Globus pallidus (tissue), 1 donor: Measurements from ENCODE around the gene RUBCN.
"Not testable (repeated sequence)": the region's sequence is repeated elsewhere in the genome, so short reads cannot be mapped to it uniquely, and the experiment has no call there.

Experiments used
- DNase-seq: peaks from one replicate; pipeline ENCODE4 v3.0.0-alpha.2; 2015; ENCODE audit warnings: low spot score

Gene RUBCN

DNA sequence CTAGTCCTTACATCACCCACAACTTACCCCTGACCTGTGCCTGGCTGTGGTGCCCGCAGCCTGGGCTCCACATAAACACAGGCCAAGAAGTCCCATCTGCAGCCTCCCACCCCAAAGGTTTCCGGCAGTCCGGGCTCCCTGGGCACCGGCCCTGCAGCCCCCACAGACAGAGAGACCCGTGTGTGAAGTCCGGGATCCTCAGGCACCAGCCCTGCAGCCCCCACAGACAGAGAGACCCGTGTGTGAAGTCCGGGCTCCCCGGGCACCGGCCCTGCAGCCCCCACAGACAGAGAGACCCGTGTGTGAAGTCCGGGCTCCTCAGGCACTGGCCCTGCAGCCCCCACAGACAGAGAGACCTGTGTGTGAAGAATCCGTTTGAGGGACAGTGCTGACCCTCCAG is 78.0 kb downstream of the RUBCN start:
- not testable (repeated sequence) for DNase-seq

DNA sequence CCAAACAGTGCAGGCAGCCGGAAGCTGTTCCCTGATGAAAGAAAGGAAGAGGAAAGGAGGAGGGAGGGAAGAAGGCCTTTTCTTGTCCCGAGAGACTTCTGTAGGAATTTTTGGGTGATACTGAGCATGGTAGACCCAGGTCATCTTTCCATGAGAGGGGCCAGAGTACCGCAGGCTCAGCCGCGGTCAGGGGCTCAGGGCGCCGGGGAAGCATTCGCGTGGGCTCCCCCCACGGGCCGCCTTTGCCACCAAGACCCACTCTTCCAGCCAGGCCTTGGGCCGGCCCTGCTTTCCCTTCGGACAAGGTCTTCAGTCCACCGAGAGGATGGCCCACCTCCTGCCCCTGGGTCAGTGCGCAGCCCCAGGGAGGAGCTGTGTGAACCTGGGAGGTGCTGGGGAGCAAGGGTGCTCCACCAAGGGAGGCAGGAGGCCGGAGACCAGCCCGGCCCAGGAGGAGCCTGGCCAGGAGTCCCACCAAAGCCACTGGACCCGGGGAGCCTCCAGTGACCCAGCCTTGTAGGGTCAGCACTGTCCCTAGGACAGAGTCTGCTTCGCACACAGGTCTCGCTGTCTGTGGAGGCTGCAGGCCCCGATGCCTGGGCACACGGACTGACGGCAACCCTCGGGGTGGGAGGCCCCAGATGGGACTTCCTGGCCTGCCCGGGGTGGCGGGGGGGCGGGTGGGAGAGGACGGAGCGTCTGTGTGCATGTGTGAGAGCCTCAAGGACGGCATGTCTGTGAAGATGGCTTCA is 79.0 kb downstream of the RUBCN start:
- not testable (repeated sequence) for DNase-seq

DNA sequence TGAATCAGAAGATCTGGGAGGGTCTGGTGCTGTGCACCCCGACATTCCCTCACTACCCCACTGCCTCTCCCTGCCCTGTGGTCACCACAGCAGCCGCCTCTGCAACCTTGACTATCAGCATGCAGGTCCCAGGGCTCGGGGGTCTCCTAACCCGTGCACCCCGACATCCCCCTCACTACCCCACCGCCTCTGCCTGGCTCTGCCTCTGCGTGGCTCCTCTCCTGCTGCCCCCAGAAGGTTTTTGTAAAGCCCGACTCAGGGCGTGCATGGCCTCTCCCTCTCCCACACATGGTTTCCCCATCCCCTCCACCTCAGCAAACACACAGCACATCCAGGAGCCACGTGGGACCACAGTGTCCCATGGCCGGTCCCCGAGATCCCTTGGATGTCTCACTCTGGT is 79.7 kb downstream of the RUBCN start:
- not testable (repeated sequence) for DNase-seq

DNA sequence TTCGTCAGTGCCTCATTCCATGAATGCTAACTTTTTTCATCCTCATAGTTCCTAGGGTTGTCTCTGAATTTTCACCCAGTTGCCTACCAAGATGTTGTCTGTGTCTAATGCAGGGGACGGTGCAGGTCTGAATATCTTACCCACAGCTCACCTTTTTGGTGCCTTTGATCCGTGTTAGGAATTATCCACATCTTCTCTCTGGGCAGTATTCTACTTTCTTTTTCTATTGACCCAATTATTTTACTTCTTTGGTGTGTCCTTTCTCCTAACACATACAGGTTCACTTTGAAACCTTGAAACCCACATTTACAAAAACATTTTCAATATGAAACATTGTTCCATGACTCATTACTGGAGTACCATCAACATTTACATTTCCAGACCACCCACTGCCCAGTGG is 80.6 kb downstream of the RUBCN start:
- DNase-seq = not testable (repeated sequence)

DNA sequence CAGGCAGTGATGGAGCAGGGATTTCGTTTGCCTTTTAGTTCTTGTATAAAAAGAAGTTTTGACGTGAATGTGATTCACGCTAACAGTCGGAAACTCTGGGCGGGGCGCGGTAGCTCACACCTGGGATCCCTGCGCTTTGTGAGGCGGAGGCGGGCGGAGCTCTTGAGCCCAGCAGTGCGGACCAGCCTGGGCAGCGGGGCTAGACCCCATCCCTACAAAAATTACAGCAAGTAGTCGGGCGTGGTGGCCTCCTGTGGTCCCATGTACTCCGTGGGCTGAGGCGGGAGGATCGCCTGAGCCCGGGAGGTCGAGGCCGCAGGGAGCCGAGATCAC is 81.7 kb downstream of the RUBCN start:
- DNase-seq = not testable (repeated sequence)

DNA sequence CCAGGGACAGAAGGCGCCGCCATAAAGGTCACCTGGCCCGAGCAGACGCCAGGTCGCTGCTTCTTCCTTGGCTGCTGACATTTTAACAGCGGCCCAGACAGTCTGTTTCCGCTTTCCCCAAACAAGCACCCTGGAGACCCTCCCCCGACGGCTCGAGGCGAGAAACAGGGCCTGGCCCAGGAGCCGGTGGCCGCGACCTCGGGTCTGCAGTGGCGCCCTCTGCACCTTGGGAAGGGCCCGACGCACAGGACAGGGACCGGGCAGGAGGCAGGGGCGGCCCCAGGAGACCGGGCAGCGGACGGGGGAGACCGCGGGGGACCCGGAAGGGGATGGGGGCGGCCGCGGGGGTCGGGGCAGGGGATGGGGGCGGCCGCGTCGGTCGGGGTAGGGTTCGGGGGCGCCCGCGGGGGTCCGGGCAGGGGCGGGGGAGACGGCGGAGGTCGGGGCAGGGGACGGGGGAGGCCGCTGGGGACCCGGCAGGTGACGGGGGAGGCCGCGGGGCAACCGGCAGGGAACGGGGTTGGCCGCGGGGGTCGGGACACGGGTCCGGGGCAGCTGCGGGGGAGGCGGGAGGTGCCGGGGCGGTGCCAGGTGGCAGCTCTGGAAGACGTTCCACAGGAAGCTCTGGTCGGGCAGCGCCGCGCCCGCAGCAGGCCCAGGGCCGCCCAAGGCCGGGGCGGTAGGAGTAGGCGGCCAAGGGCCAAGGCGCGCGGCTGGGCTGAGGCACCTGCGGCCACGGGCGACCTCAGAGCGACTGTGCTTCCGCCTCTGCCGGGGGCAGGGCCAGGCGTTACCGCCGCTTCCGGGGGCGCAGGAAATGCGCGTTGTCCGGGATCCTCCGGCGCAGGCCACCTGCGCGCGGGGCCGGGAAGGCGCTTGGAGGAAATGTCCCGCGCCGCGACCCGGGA is 82.4 kb downstream of the RUBCN start:
- DNase-seq = not testable (repeated sequence)

DNA sequence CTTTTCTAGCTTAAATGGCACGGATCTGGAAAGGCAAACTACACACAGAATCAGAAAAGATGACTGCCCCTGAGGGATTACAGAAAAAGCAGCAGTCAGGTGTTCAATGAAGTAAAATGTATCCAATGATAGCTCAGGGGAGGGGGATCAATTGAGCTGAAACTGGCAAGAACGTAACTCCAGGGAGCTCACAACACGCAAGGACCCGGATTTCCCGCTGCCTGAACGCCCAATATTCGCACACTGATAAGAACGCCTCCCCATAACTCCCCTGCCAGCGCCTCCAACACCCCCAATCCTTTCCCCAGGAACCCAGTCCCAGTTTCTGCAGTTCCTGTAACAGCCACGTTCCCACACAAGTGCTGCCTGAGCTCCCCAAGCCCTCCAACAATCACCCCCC is 83.8 kb downstream of the RUBCN start:
- DNase-seq = not testable (repeated sequence)

DNA sequence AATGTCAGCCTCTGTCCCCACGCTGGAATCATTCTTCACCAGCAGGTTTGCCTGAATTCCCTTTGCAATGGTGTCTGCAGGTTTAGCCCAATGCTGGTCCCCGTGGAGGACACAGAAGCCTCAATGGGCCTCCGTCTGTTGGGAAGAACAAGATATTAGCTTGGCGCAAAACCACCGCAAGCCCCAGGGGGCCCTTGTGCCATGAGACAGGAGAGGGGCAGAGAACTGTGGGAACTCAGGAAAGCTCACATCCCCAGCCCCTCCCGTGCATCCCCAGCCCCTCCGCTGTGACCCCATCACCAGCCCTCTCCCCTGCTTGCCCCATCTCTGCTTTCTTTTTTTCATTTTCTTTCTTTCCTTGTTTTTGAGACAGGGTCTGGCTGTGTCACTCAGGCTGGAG is 89.1 kb downstream of the RUBCN start:
- DNase-seq = not testable (repeated sequence)

DNA sequence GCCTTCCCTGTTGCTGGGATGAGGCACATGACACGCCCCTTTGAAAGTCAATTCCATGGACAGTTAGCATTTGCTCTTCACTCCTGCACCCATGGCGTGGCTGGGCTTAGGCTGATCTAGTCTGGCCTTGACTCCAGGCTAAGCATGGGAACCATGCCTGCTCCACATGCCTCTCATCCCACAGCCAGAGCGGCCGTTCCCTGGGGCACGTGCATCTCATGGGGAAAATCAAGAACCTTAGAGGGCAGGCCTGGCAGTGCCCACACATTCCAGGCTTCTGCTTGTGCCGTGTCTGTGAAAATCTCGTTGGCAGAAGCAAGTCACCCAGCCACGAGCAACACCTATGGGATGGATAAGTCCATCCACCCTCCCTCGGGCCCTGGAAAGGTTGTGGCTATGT is 89.5 kb downstream of the RUBCN start:
- not testable (repeated sequence) for DNase-seq

DNA sequence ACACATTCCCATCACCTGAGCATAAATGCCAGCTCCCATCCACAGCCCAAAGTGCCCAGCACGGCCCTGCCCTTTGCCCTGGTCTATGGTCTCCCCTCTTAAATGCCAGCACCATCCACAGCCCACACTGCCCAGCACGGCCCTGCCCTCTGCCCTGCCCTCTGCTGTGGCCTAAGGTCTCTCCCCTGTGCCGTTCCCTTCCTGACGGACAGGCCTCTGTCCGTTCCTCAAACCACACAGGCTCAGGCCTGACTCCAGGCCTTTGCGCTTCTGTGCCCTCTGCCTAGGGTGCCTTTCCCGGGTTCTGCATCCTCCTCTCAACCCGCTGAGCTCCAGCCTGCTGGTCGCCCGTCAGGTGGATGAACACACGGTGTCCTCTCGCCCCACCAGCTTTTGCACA is 90.4 kb downstream of the RUBCN start:
- not testable (repeated sequence) for DNase-seq

DNA sequence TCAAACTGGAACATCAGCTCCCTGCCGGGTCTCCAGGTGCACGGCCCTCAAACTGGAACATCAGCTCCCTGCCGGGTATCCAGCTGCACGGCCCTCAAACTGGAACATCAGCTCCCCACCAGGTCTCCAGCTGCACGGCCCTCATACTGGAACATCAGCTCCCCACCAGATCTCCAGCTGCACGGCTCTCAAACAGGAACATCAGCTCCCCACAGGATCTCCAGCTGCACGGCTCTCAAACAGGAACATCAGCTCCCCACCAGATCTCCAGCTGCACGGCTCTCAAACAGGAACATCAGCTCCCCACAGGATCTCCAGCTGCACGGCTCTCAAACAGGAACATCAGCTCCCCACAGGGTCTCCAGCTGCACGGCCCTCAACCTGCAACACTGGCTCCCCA is 99.1 kb downstream of the RUBCN start:
- not testable (repeated sequence) for DNase-seq

DNA sequence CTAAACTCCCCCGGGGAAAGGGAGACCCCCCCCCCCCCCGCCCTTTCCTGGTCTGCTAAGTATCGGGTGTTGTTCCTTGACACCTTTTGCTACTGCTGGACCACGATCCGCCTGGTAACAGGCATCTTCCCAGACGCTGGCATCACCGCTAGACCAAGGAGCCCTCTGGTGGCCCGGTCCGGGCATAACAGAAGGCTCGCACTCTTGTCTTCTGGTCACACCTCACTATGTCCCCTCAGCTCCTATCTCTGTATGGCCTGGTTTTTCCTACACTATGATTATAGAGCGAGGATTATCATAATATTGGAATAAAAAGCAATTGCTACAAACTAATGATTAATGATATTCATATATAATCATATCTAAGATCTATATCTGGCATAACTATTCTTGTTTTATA is 104.7 kb downstream of the RUBCN start:
- not testable (repeated sequence) for DNase-seq

DNA sequence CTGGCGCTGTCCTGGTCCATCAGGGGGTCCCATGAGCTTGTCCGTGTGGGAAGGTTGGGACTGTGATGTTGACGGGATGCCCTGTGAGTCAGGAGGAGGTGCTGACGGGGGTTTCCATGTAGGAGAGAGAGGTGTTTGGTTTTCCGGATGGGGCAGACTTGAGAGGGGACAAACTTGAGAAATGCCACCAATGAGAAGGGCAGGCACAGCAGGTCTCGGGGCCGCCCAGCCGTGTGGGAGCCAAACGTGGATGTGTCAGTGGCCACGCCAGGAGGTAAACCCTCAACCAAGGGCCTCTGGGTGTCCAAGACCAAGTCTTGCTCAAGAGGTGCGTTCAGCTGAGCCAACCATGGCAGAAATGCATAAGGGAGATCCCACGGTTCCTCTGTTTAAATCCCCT is 105.9 kb downstream of the RUBCN start:
- DNase-seq = not testable (repeated sequence)

DNA sequence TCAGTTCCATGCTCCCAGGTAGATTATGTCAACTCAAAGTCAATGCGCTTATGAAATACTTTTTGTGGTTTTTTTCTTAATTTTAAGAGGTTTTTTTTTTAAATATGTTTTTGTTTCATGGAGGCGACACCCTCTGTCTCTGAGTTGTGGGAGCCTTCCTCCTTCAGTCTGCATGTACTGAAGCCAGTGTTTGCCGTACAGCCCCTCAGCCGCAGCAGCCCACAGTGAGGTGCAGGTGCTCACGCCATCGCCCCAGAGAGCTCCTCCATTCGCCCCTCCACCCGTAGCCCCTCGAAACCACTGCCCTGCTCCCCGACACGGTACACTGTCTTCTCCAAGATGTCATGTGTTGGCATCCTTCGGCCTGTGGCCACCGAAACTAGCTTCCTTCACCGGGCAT is 107.4 kb downstream of the RUBCN start:
- DNase-seq = not testable (repeated sequence)

DNA sequence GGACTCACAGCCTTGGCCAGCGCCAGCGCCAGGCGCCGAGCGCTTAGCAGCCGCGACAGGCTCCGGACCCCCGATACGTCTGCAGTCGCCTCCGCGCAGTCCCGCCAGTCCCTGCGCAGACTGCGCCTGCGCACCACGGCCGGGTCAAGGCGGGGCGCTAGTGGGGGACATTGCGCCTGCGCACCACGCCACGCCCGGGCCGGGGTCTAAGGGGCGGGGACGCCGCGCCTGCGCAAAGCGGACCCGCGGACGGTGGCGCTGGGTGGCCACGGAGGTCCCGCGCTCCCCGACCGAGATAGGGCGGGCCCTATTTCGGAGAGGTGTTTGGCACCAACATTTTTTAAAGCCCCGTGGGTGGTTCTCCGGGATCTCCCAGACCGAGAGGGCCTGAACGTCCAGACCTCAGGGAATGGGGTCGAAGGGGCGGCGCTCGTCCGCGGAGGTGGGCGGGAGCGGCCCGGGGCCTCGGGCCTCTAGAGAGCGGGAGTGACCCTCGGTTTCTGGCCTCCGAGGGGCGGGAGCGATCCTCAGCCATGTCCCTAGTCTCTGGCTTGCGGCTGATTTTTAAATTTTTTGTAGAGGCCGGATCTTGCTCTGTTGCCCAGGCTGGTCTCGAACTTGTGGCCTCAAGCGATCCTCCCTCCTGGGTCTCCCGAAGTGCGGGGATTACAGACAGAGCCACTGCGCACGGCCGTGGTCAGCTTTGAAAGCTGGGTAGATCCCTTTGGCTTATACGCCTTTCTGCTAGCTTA is 108.8 kb downstream of the RUBCN start:
- DNase-seq = peak; percentile 74

DNA sequence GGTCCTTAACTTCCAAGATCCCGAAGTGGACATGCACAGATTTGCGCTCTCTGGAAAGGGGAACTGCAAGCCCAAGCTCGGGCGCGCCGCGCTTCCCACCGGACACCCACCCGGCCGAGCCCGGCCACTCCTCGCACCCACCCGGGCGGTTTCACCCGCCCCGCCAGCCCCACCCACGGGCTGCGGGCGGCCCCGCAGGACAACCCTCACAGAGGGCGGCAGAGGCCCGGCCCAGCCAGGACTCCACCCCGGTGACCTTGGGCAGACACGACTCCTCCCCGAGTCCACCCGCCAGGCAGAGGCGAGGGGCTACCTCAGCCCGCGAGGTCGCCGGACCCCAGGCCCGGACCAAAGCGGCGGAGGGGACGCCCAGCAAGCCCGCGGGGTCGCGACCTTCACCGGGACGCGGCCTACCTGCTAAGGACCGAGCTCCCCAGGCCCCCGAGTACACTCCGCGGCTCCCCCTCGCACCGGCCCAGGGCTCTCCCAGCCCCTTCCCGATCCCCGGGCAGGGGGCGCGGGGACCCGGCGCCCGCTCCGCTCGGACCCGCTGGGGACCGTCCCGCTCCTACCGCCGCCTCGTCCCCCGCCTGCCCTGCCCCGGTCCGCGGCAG is 109.4 kb downstream of the RUBCN start:
- not testable (repeated sequence) for DNase-seq

DNA sequence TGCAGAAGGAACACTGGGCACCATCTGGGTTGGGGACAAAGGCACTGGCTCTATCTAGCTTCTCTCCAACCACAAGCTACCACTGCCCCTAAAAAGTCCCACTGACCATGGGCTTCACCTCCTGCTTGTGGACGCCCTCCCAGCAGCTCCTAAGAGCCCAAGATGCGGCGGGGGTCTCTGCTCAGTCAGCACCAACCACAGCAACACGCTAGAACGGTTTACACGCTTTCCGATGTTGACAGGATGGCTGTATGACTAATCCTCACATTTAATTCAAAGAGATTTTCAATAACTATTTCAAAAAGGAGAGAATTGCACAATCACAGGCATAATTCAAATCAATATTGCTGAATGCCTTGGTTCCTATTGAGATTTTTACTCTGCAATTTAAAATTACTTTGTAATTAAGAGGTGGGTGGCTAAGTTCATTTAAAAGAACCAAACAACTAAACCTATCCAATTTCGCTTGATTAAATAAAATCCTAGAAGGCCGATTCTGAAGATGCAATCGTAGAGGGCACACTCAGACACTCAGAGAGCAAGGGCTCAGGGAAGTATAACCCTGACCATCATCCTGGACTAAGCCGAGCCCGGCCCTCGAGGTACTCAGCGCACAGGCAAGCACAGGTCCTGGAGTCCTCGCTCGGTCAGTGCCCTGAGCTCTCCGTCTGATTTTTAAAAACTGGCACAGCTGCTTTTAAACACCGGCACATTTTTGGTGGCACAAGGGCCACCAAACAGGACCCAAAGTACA is 110.1 kb downstream of the RUBCN start:
- not testable (repeated sequence) for DNase-seq

DNA sequence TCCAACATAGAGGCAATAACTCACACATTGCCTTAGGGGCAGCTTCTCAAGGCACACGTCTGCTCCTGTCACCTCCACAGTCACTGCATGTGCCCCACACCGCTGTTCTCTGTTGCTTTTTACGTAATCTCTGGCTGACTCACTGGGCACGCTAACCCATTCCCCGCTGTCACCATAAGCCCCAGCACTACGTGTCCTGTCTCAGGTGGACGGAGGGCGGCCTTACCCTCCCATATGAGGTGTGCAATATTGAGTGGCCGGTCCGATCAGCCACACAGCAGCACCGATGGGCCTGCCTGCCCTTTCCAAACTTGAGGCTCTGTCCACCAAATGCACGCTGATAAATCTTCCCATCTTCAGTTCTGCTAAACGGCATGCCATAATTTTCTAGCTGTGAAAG is 115.2 kb downstream of the RUBCN start:
- DNase-seq = not testable (repeated sequence)
